Muscle of leg (tissue), 11 donors: ENCODE results near the gene OSCP1. TPM values are rescaled to one million over a fixed set of nuclear protein-coding genes. Genes with fewer than 3 reads are reported as not detected.

Source experiments
- DNase-seq: peaks from one replicate; pipeline ENCODE4 v3.0.0; 2013
- H3K27ac ChIP-seq: one replicate; pipeline ENCODE4 v1.5.1; 2013; ENCODE audit warnings: mild to moderate bottlenecking, low read length, control low read depth
- H3K27me3 ChIP-seq: one replicate; pipeline ENCODE4 v1.6.1; 2013; ENCODE audit warnings: low read length; ENCODE audit not compliant: control insufficient read depth, insufficient read depth
- H3K36me3 ChIP-seq: one replicate; pipeline ENCODE4 v1.6.1; 2013; ENCODE audit warnings: low read length; ENCODE audit not compliant: control insufficient read depth, insufficient read depth
- H3K4me1 ChIP-seq: one replicate; pipeline ENCODE4 v1.6.1; 2013; ENCODE audit warnings: low read length; ENCODE audit not compliant: control insufficient read depth, insufficient read depth
- H3K4me3 ChIP-seq: one replicate; pipeline ENCODE4 v1.5.1; 2013; ENCODE audit warnings: low read length, control low read depth
- H3K9me3 ChIP-seq: replicated peaks from 2 replicates; pipeline ENCODE4 v1.6.1; 2013; ENCODE audit warnings: low read depth, low read length; ENCODE audit not compliant: control insufficient read depth
- WGBS: methylation state at CpG from one replicate; pipeline ENCODE4 v1.1.5; 2013; ENCODE audit warnings: missing lambda C conversion rate; ENCODE audit not compliant: insufficient coverage; 5-methylcytosine and 5-hydroxymethylcytosine counted together
- polyA plus RNA-seq, 8 donors: library from polyadenylated mRNA; unstranded; fragments of 120-200 nt; gene quantifications; one replicate each; pipeline versions ENCODE4 v1.2.1 to v1.2.3, GENCODE V29; 2013; ENCODE audit warnings: inconsistent platforms in 1 of 8, low replicate concordance in 1 of 8; ENCODE audit not compliant: insufficient read length in 8 of 8, insufficient read depth in 1 of 8
- total RNA-seq: library from RNA; stranded (reverse); fragments of 120-200 nt; gene quantifications from one replicate; pipeline ENCODE4 v1.2.4, GENCODE V29; 2013

The OSCP1 gene
- total and polyA plus RNA-seq, 9 donors: 4.0 to 7.6 (median 4.9) TPM

DNA sequence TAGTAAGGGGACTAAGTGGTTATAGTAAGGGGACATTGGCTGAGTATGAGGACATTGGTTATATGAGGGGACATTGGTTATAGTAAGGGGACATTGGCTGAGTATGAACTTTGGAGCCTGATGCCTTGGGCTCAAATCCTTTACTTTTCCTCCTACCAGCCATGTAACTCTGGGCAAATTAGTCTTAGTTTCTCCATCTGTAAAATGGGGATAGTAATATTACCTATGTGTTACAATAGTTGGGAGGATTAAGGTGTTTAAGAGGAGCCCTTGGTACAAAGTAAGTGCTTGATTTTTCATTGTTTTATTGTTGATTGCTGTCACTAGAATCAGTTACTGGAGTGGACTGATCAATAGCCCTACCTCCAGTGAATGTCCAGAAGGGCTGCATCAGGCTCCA lies 2.8 kb downstream of the OSCP1 start:
- DNase-seq: no peak
- H3K9me3 ChIP-seq: no peaks in the 10 kb centered on the region

DNA sequence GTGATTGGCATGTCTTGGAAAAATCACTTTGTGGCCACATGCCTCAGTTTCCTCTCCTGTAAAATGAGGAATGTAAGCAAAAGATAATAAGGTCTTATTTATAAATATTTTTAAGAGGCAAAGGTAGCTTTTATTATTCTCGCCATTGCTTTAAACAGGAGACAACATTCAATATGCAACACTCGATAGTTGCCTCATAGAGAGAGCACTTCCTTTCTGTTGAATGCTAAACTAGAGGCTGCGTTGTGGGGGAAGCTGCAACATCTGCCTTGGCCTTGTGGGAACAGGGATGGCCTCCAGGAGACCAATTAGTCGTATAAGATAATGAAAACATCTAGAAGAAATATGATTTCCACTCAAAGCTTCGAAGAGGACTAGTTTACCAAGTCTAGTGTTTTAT lies 3.5 kb downstream of the OSCP1 start:
- H3K27ac ChIP-seq: no peak overlapping the region
- no CpG with 5 or more reads among the region's 5 CpGs for WGBS
- no peaks in the 10 kb centered on the region for H3K27me3 ChIP-seq
- H3K4me1 ChIP-seq: peaks cover 10% of the 10 kb centered on the region
- H3K9me3 ChIP-seq: no peaks in the 10 kb centered on the region
- H3K4me3 ChIP-seq: no peak overlapping the region
- H3K36me3 ChIP-seq: no peaks in the 10 kb centered on the region
- DNase-seq: no peak

More for the DNA sequence above, 2.8 kb downstream of the OSCP1 start:
- Histone ChIP-seq H3K36me3 (no peaks in the 10 kb centered on the region), H3K27me3 (no peaks in the 10 kb centered on the region), H3K27ac (no peak overlapping the region), H3K4me3 (no peak overlapping the region), H3K4me1 (peaks cover 10% of the 10 kb centered on the region)

DNA sequence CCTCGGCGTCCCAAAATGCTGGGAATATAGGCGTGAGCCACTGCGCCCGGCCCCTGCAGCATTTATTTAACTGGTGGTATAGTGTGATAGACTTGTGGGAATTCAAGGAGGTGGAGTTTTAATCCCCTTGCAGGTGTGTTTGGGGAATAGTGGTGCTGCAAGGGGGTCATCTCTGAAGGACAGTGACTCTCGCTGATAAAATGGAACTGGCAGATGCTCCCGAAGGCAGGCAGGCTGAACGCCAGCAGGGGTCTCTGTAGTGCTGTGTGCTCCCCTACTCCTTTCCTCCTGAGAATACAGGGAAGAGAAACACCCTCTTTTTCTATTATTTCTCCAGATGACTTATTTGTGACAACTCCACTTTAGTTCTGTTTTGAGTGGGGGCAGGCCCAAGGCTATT lies 4.0 kb downstream of the OSCP1 start:
- H3K27me3 ChIP-seq: no peaks in the 10 kb centered on the region
- peak; percentile 42 for DNase-seq
- WGBS: 79% methylated on average over 5 of the region's 8 CpGs
- no peak overlapping the region for H3K4me3 ChIP-seq
- H3K9me3 ChIP-seq: no peaks in the 10 kb centered on the region
- no peaks in the 10 kb centered on the region for H3K36me3 ChIP-seq
- H3K4me1 ChIP-seq: peaks cover 9% of the 10 kb centered on the region
- H3K27ac ChIP-seq: no peak overlapping the region

DNA sequence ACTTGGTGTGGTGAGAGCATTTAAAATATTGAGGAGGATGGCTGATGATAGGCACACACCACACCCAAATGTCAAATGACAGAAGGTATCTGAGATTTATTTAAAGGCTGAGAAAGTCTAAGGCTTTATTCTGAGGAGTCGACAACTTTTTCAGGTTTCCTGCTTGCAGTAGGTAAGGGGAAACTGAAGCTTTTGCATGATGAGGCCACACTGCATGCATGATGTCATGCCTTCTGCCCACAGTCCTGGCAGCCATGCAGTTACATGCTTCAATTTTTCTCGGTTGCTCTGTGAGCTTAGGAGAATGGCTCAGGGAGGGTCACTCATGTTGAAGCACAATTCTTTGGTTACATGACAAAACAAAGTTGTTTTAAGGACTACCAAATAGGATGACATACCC lies 7.0 kb downstream of the OSCP1 start:
- H3K4me1 ChIP-seq: no peaks in the 10 kb centered on the region

DNA sequence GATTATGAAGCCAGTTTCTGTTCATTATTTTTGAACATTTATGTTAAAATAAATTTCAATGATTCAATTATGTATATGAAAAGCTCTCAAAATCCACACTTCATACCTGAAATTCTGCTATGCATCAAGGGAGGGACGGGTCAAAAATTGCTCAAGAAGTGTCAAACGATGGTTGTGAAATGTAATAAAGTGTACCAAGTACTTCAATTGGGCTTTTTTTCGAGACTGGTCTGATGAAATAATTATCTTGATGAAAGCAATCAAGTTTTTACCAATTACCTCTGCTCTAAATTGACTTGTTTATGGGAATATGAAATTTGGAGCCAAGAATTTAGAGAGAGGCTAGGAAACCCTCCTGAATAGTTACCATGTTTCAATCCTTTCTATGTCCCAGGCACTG lies 7.9 kb downstream of the OSCP1 start:
- H3K9me3 ChIP-seq: no peaks in the 10 kb centered on the region
- no peaks in the 10 kb centered on the region for H3K4me1 ChIP-seq
- no CpG with 5 or more reads among the region's 3 CpGs for WGBS
- no peak for DNase-seq
- no peaks in the 10 kb centered on the region for H3K27me3 ChIP-seq
- no peak overlapping the region for H3K27ac ChIP-seq
- peaks cover 5% of the 10 kb centered on the region for H3K36me3 ChIP-seq
- H3K4me3 ChIP-seq: no peak overlapping the region

More for the DNA sequence above, 7.0 kb downstream of the OSCP1 start:
- DNase-seq: no peak
- H3K27ac ChIP-seq: no peak overlapping the region
- H3K27me3 ChIP-seq: no peaks in the 10 kb centered on the region
- H3K4me3 ChIP-seq: no peak overlapping the region
- no peaks in the 10 kb centered on the region for H3K9me3 ChIP-seq
- peaks cover 5% of the 10 kb centered on the region for H3K36me3 ChIP-seq
- WGBS: 100% methylated on average over 1 of the region's 2 CpGs

DNA sequence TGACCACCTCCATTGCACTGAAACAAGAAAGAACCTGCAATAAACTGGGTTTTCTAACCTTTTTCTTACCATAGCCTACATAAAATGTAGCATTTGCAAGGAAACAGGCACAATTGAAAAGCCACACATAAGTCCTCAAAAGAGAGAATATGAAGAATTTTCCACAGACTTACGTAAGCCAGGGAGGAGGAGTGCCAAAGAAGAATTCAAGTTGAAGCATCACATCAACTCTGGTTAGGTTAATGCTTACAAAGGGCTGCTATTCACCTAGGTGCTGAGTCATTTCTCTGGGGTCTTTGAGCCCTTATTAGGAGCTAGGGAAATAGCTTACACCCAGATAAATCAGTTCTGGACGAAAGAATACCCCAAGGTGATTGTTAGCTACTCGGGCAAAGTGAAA lies 9.6 kb downstream of the OSCP1 start:
- peak; percentile 57 for DNase-seq
- H3K36me3 ChIP-seq: peaks cover 7% of the 10 kb centered on the region
- H3K4me1 ChIP-seq: no peaks in the 10 kb centered on the region
- no peaks in the 10 kb centered on the region for H3K27me3 ChIP-seq
- no peak overlapping the region for H3K27ac ChIP-seq
- no peaks in the 10 kb centered on the region for H3K9me3 ChIP-seq
- H3K4me3 ChIP-seq: no peak overlapping the region
- 81% methylated on average over 3 of the region's 3 CpGs for WGBS

DNA sequence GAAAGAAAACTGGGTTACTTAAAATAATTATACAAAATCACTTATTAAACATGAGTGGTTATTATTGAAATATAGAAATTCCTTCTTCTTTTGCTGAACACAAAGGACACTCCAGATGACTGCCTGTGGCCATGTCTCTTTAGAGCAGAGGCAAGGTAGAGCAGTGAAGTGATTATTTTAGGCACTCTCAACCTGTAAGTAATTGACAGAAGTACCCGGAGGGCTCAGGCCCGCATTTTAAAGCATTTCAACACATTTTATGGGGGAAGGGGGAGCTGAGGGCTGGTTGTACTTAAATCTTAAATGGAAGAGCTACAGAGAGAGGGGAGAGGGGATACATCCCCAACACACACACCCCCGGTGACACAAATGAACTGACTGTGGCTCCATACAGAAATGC lies 10.2 kb downstream of the OSCP1 start:
- H3K27ac ChIP-seq: no peak overlapping the region
- H3K27me3 ChIP-seq: no peaks in the 10 kb centered on the region
- WGBS: no CpG with 5 or more reads among the region's 3 CpGs
- H3K9me3 ChIP-seq: no peaks in the 10 kb centered on the region
- H3K36me3 ChIP-seq: peaks cover 7% of the 10 kb centered on the region
- H3K4me1 ChIP-seq: no peaks in the 10 kb centered on the region
- H3K4me3 ChIP-seq: no peak overlapping the region
- DNase-seq: no peak

DNA sequence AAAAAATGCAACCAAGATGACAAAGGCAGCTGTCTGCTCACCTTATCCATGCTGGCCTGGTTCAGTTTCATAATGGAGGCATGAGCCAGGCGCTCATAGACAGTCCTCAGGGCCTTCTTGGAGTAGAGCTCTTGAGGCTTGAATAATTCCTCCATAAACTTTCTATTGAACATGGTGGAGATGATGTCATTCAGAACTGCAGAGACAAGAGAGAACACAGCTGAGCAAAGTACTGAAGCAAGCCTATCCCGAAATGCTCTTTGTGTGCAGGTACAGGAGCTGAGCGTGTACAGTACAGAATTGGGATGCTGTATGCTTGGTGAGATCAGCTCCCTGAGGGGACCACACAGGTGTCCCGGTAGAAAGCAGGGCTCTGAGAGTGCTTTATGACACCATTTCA lies 11.5 kb downstream of the OSCP1 start:
- Histone ChIP-seq H3K27ac (no peak overlapping the region), H3K4me1 (no peaks in the 10 kb centered on the region), H3K4me3 (no peak overlapping the region), H3K36me3 (peaks cover 9% of the 10 kb centered on the region), H3K27me3 (no peaks in the 10 kb centered on the region), H3K9me3 (no peaks in the 10 kb centered on the region)
- no peak for DNase-seq
- WGBS: 80% methylated on average over 3 of the region's 4 CpGs

DNA sequence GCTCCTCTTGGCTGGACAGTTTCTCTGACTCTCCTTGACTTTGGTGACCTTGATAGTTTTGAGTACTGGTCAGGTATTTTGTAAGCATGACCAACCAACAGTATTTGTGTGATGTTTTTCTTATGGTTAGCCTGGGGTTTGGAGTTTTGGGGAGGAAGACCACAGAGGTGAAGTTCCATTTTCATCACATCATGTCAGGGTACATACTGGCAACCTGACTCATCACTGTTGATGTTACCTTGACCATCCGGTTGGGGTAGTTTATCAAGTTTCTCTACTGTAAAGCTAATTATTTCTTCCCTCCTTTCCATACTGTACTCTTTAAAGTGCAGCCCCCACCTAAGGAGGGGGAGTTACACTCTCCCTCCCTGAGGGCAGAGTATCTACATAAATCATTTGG lies 13.4 kb downstream of the OSCP1 start:
- no CpG with 5 or more reads among the region's 1 CpG for WGBS

DNA sequence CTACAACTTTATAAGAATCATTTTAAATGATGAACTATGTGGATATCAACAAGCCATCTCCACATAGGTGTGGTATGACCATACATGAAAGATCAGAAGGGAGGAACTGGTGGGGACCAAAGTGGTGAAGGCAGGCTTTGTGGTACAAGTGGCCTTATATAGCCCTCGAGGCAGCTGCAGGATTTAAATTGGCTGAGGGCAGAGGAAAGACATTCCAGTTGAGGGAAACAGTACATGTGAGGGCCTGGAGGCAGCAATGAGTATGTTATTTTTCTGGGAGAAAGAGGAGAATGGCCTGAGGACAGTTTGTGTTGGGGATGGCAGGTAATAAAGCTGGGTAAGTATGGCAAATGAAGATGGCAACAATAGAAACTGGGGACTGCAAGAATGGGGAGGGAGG lies 17.1 kb downstream of the OSCP1 start:
- Histone ChIP-seq H3K4me3 (no peak overlapping the region), H3K4me1 (no peaks in the 10 kb centered on the region), H3K27me3 (no peaks in the 10 kb centered on the region), H3K27ac (no peak overlapping the region), H3K9me3 (no peaks in the 10 kb centered on the region), H3K36me3 (peaks cover 24% of the 10 kb centered on the region)
- 50% methylated on average over 1 of the region's 1 CpG for WGBS
- no peak for DNase-seq

More for the DNA sequence above, 13.4 kb downstream of the OSCP1 start:
- Histone ChIP-seq H3K27ac (no peak overlapping the region), H3K36me3 (peaks cover 18% of the 10 kb centered on the region), H3K27me3 (no peaks in the 10 kb centered on the region), H3K4me1 (no peaks in the 10 kb centered on the region), H3K9me3 (no peaks in the 10 kb centered on the region), H3K4me3 (no peak overlapping the region)
- no peak for DNase-seq

DNA sequence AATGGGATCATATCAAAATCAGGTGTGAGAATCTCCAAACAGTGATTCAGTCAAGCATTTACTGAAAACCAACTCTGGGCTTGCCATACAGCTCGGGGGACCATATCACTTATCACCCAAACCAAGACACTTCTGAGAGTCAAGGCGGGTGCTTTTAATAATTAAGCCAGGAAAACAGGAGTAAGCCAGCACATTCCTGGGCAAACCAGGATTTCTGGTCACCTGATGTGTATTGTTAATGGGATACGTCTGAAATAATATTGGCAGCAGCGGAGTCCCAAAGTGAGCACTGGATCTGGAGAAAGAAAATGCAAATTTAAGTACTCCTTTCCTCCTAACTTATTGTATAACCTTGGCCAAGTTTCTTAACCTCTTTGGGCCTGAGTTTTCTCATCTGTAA lies 17.6 kb downstream of the OSCP1 start:
- Histone ChIP-seq H3K9me3 (no peaks in the 10 kb centered on the region), H3K4me3 (no peak overlapping the region), H3K27ac (no peak overlapping the region), H3K27me3 (no peaks in the 10 kb centered on the region), H3K36me3 (peaks cover 24% of the 10 kb centered on the region), H3K4me1 (no peaks in the 10 kb centered on the region)
- WGBS: no CpG with 5 or more reads among the region's 4 CpGs
- DNase-seq: no peak
